NCI-H1105 treated with DMSO at 0.1 percent for 48 hours (cell line): Measurements from ENCODE around the gene SND1.
"Not testable (repeated sequence)": the region's sequence is repeated elsewhere in the genome, so short reads cannot be mapped to it uniquely, and the experiment has no call there.

Experiments used
- DNase-seq: peaks from one replicate; lab custom pipeline; 2025; lab: John Stamatoyannopoulos, UW

Gene SND1

GRCh38 chr7:127889677-127890076, 237.7 kb downstream of the SND1 start:
- DNase-seq: no peak

GRCh38 chr7:127890726-127891125, 238.7 kb downstream of the SND1 start:
- no peak for DNase-seq

- DNase-seq: no peak
These were observed 239.2 kb downstream of the SND1 start for GRCh38 chr7:127891144-127891543.

GRCh38 chr7:127891854-127892438, 240.0 kb downstream of the SND1 start:
- no peak for DNase-seq

- DNase-seq: no peak
These were observed 240.7 kb downstream of the SND1 start for GRCh38 chr7:127892488-127893314.

- no peak for DNase-seq
These were observed 241.6 kb downstream of the SND1 start for GRCh38 chr7:127893547-127893946.

- DNase-seq: no peak
These were observed 242.6 kb downstream of the SND1 start for GRCh38 chr7:127894588-127894987.

- DNase-seq: no peak
These were observed 243.4 kb downstream of the SND1 start for GRCh38 chr7:127895360-127895759.

GRCh38 chr7:127895814-127896280, 243.9 kb downstream of the SND1 start:
- no peak for DNase-seq

GRCh38 chr7:127896659-127897058, 244.7 kb downstream of the SND1 start:
- DNase-seq: no peak

- no peak for DNase-seq
These were observed 245.9 kb downstream of the SND1 start for GRCh38 chr7:127897704-127898454.

- no peak for DNase-seq
These were observed 247.4 kb downstream of the SND1 start for GRCh38 chr7:127899411-127899810.

GRCh38 chr7:127900141-127900540, 248.1 kb downstream of the SND1 start:
- no peak for DNase-seq

GRCh38 chr7:127900732-127901685, 249.0 kb downstream of the SND1 start:
- DNase-seq: no peak

GRCh38 chr7:127901895-127902703, 250.1 kb downstream of the SND1 start:
- no peak for DNase-seq

GRCh38 chr7:127902753-127903152, 250.8 kb downstream of the SND1 start:
- DNase-seq: not testable (repeated sequence)

- DNase-seq: no peak
These were observed 252.1 kb downstream of the SND1 start for GRCh38 chr7:127903892-127904669.

GRCh38 chr7:127904670-127904985, 252.6 kb downstream of the SND1 start:
- DNase-seq: no peak

- no peak for DNase-seq
These were observed 253.0 kb downstream of the SND1 start for GRCh38 chr7:127905021-127905420.
